Measurements from ENCODE around the gene TF.

The TF gene

DNA sequence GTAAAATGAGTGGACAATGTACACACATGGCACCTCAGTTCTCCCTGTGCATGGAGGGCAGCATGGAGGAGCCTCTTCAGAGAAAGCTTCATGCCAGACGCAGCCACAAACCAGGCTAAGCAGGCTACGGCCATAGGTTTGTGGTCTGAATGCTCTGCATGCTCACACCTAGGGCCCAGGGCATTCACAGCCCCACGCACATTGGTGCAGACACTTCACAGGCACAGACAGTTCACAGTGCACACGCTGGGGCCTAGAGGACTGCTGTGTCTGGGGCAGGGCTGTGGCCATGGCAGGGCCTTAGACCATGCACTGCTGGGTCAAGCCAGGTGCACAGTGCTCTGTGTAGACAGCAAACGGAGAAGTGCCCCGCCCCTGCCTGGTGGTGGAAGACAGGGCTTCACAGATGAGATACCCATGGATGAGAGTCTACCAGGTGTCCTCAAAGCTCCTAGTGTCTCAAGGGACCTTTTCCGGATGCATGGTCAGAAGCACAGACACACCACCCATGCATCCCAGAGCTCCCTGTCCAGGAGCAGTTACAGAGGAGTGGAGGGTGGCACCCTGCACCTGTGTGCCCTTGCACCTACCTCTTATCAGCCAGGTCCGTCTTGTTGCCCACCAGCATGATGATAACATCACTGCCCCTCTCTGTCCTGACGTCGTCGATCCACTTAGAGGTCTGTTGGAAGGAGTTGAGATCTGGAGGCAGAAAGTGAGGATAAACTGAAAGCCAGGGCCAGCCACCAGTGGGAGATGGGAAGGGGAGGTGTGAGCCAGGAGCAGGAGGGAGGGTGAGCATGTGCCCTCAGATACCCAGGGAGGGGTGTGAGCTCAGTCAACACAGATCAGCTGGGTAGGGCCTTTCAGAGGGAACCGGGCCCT is 93.0 kb downstream of the TF start:
- no peak overlapping the region for H3K4me3 ChIP-seq (ENCODE audit: low read depth, low read length)
- no peak for DNase-seq (ENCODE audit: low read depth)
- TF ChIP-seq CTCF (IDR thresholded peaks at IDR 0.05; ENCODE audit: control insufficient read depth, extremely low read depth, insufficient read depth), result no peak

- TF ChIP-seq CTCF (IDR thresholded peaks at IDR 0.05; ENCODE audit: control insufficient read depth, extremely low read depth, insufficient read depth), result no peak
- H3K4me3 ChIP-seq (ENCODE audit: low read depth, low read length), result no peak overlapping the region
- no peak for DNase-seq (ENCODE audit: low read depth)
These were observed 94.0 kb downstream of the TF start for GRCh38 chr3:133840055-133840737.

- H3K4me3 ChIP-seq (ENCODE audit: low read depth, low read length), result no peak overlapping the region
- no peak for DNase-seq (ENCODE audit: low read depth)
- TF ChIP-seq CTCF (IDR thresholded peaks at IDR 0.05; ENCODE audit: control insufficient read depth, extremely low read depth, insufficient read depth), result no peak
These were observed 94.6 kb downstream of the TF start for GRCh38 chr3:133840767-133841166.

DNA sequence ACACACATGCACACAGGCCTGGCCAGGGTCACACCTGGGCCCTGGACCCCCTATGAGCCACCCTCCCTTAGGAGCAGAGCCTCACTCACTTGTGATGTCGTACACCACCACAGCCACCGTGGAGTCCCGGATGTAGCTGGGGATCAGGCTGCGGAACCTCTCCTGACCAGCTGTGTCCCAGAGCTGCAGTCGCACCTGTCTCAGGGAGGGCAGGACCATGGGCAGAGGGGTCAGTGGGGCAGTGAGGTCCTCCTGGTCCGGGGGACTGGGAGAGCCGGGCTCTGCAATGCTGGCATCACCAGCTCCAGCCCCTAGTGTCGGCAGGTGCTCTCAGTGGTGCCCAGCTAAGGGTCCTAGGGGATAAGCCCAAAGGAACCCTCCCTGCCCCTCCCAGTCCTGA is 95.0 kb downstream of the TF start:
- no peak for TF ChIP-seq CTCF (IDR thresholded peaks at IDR 0.05; ENCODE audit: control insufficient read depth, extremely low read depth, insufficient read depth)
- no peak for DNase-seq (ENCODE audit: low read depth)

GRCh38 chr3:133842158-133842557 is 96.0 kb downstream of the TF start:
- TF ChIP-seq CTCF (IDR thresholded peaks at IDR 0.05; ENCODE audit: control insufficient read depth, extremely low read depth, insufficient read depth), result no peak
- no peak for DNase-seq (ENCODE audit: low read depth)
- H3K4me3 ChIP-seq (ENCODE audit: low read depth, low read length), result no peak overlapping the region

More for the DNA sequence above, 95.0 kb downstream of the TF start:
- H3K4me3 ChIP-seq (ENCODE audit: low read depth, low read length), result no peak overlapping the region

DNA sequence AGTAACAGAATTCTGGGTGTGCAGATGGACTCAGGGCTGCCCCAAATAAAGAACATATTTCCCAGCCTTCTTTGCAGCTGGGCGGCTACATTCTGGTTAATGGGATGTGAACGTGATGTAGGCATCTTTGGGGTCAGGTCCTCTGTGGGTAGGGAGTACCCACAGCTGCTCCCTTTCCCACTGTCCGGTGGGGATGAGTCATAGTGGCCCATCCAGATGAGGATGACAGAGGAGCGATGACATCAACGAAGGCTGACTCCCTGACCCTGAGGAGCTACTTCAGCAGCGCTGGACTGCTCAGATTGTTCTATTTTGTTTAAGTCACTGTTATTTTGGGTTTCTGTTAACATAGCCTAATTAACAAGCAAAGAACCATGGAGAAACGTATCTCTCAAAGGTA is 97.4 kb downstream of the TF start:
- no peak for TF ChIP-seq CTCF (IDR thresholded peaks at IDR 0.05; ENCODE audit: control insufficient read depth, extremely low read depth, insufficient read depth)
- no peak overlapping the region for H3K4me3 ChIP-seq (ENCODE audit: low read depth, low read length)
- DNase-seq (ENCODE audit: low read depth), result no peak
